GM23338 (cell line): ENCODE data around the gene TASP1. TPM values are rescaled to one million over a fixed set of nuclear protein-coding genes. Genes with fewer than 3 reads are reported as not detected.

ENCODE experiments used
- ATAC-seq: fragments of 200-7000 bp; cut with Tn5 transposase; 3 replicates; pipeline ENCODE4 v1.9.1; 2020
- DNase-seq: peaks from one replicate; pipeline ENCODE4 v3.0.0-alpha.2; 2015; ENCODE audit warnings: low spot score
- H2AFZ ChIP-seq: fragments of 200-600 bp; sonication (generic); 2 replicates; pipeline ENCODE4 v1.8.0; 2016; ENCODE audit warnings: antibody characterized with exemption, mild to moderate bottlenecking, moderate library complexity
- H3F3A ChIP-seq: fragments of 200-600 bp; sonication (generic); replicated peaks from 2 replicates; pipeline ENCODE4 v1.8.0; 2017; ENCODE audit warnings: antibody characterized with exemption, mixed run types, low read depth
- H3K27ac ChIP-seq: fragments of 200-600 bp; sonication (generic); 2 replicates; pipeline ENCODE4 v1.6.1; 2016; ENCODE audit warnings: low read depth
- H3K27me3 ChIP-seq: fragments of 200-600 bp; sonication (generic); 2 replicates; pipeline ENCODE4 v1.8.0; 2016; ENCODE audit warnings: mild to moderate bottlenecking, mixed run types, moderate library complexity; ENCODE audit not compliant: insufficient read depth
- H3K36me3 ChIP-seq: fragments of 200-600 bp; sonication (generic); 2 replicates; pipeline ENCODE4 v1.8.0; 2016; ENCODE audit warnings: mild to moderate bottlenecking; ENCODE audit not compliant: insufficient read depth
- H3K4me1 ChIP-seq: fragments of 200-600 bp; sonication (generic); 2 replicates; pipeline ENCODE4 v1.8.0; 2016; ENCODE audit warnings: mild to moderate bottlenecking, moderate library complexity; ENCODE audit not compliant: insufficient read depth
- H3K4me2 ChIP-seq: fragments of 200-600 bp; sonication (generic); 2 replicates; pipeline ENCODE4 v1.7.1; 2017; ENCODE audit warnings: mixed run types
- H3K4me3 ChIP-seq: fragments of 200-600 bp; sonication (generic); 2 replicates; pipeline ENCODE4 v1.6.1; 2016; ENCODE audit warnings: mixed run types
- H3K79me2 ChIP-seq: fragments of 200-600 bp; sonication (generic); replicated peaks from 2 replicates; pipeline ENCODE4 v1.8.0; 2017; ENCODE audit warnings: mild to moderate bottlenecking; ENCODE audit not compliant: insufficient read depth
- H3K9me2 ChIP-seq: fragments of 200-600 bp; sonication (generic); 2 replicates; pipeline ENCODE4 v1.8.0; 2017; ENCODE audit not compliant: insufficient read depth
- H4K20me1 ChIP-seq: fragments of 200-600 bp; sonication (generic); replicated peaks from 2 replicates; pipeline ENCODE4 v1.8.0; 2017; ENCODE audit warnings: mild to moderate bottlenecking; ENCODE audit not compliant: insufficient read depth
- H3K27ac Mint-ChIP-seq: 2 replicates; pipeline ENCODE4 v1.8.0; 2020; ENCODE audit warnings: inconsistent platforms, mild to moderate bottlenecking, moderate library complexity, mixed read lengths
- H3K27me3 Mint-ChIP-seq: 3 replicates; pipeline ENCODE4 v1.8.0; 2022; ENCODE audit warnings: low read depth, mild to moderate bottlenecking, moderate library complexity, mixed read lengths, inconsistent platforms; ENCODE audit not compliant: insufficient read depth, poor library complexity
- H3K36me3 Mint-ChIP-seq: 3 replicates; pipeline ENCODE4 v1.8.0; 2021; ENCODE audit warnings: low read depth, mild to moderate bottlenecking, inconsistent platforms, moderate library complexity, mixed read lengths
- H3K4me1 Mint-ChIP-seq: 3 replicates; pipeline ENCODE4 v1.8.0; 2020; ENCODE audit warnings: mild to moderate bottlenecking, inconsistent platforms, mixed read lengths
- H3K4me3 Mint-ChIP-seq: 3 replicates; pipeline ENCODE4 v1.8.0; 2021; ENCODE audit warnings: moderate library complexity, mild to moderate bottlenecking, inconsistent platforms, mixed read lengths
- H3K9me3 Mint-ChIP-seq: 3 replicates; pipeline ENCODE4 v1.8.0; 2020; ENCODE audit warnings: moderate library complexity, mild to moderate bottlenecking, inconsistent platforms, mixed read lengths
- CREB1 ChIP-seq: fragments of 250-450 bp; sonication (Bioruptor Pico); IDR thresholded peaks from 2 replicates; pipeline ENCODE4 v1.5.0; 2020; ENCODE audit warnings: low read depth, mild to moderate bottlenecking, moderate library complexity
- EZH2 ChIP-seq: fragments of 200-600 bp; sonication (generic); IDR thresholded peaks from one replicate; pipeline ENCODE4 v1.8.0; 2017; ENCODE audit warnings: antibody characterized with exemption, mild to moderate bottlenecking, low read depth; ENCODE audit not compliant: unreplicated experiment
- EZH2phosphoT487 ChIP-seq: fragments of 200-600 bp; sonication (generic); IDR thresholded peaks from one replicate; pipeline ENCODE4 v1.8.1; 2018; ENCODE audit warnings: antibody characterized with exemption; ENCODE audit not compliant: unreplicated experiment
- JUNB ChIP-seq: IDR thresholded peaks from one replicate; pipeline ENCODE4 v1.6.1; 2016; ENCODE audit warnings: antibody characterized with exemption; ENCODE audit not compliant: unreplicated experiment
- POLR2AphosphoS5 ChIP-seq: IDR thresholded peaks from 2 replicates; pipeline ENCODE4 v1.6.1; 2016; ENCODE audit warnings: antibody characterized with exemption, low read depth
- STAT1 ChIP-seq: IDR thresholded peaks from one replicate; pipeline ENCODE4 v1.6.1; 2016; ENCODE audit warnings: antibody characterized with exemption; ENCODE audit not compliant: unreplicated experiment
- ZNF114 ChIP-seq: fragments of 250-450 bp; sonication (Bioruptor Pico); IDR thresholded peaks from 2 replicates; pipeline ENCODE4 v1.5.0; 2020; ENCODE audit warnings: mild to moderate bottlenecking, moderate library complexity
- ZNF331 ChIP-seq: fragments of 250-450 bp; sonication (Bioruptor Pico); IDR thresholded peaks from 2 replicates; pipeline ENCODE4 v1.5.0; 2020; ENCODE audit warnings: low read depth, mild to moderate bottlenecking, moderate library complexity
- polyA plus RNA-seq: library from polyadenylated mRNA; unstranded; fragments of >200 nt; fragmentation: Nextera tagmentation; extraction: Ambion mirVana; gene quantifications from 2 replicates; pipeline ENCODE4 v1.2.1, GENCODE V29; 2016
- total RNA-seq: library from RNA; depleted of rRNA; stranded (reverse); fragments of >200 nt; shearing (Covaris generic); gene quantifications from 2 replicates; pipeline ENCODE4 v1.2.3, GENCODE V29; 2014
- TF ChIP-seq, protein P1 (sequence below): fragments of 250-450 bp; sonication (Bioruptor Pico); IDR thresholded peaks from 2 replicates; pipeline ENCODE4 v1.5.0; 2020; ENCODE audit warnings: mild to moderate bottlenecking, moderate library complexity
- TF ChIP-seq, protein P2 (sequence below), 2 experiments: fragments of 200-600 bp in 1 of 2; sonication (generic) in 1 of 2; conservative IDR thresholded peaks; 2 replicates each; pipeline versions ENCODE4 v1.5.1 to v1.6.1; 2016 to 2017; ENCODE audit warnings: antibody characterized with exemption in 2 of 2, low read depth in 2 of 2, mild to moderate bottlenecking in 2 of 2, moderate library complexity in 1 of 2
- TF ChIP-seq, protein P3 (sequence below): IDR thresholded peaks from 2 replicates; pipeline ENCODE4 v1.6.1; 2016; ENCODE audit warnings: antibody characterized with exemption

The TASP1 gene
- total and polyA plus RNA-seq, 2 experiments from 2014 or later: 9.7 to 9.8 TPM

DNA sequence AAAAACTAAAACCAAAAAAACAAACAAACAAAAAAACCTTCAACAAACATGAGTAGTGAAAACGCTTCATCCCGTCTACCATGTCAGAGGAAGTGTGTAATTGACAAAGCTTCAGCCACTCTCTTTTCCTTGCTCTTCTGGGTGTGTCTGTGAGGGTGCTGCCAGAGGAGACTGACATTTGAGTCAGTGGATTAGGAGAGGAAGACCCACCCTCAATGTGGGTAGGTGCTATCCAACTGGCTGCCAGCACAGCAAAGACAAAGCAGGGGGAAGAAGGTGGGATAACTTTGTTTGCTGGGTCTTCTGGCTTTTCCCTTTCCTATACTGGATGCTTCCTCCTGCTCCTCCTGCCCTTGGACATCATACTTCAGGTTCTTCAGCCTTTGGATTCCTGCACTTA lies 145.6 kb downstream of the TASP1 start:
- no peak overlapping the region for H2AFZ ChIP-seq
- H3K27me3 ChIP-seq: no peaks in the 10 kb centered on the region
- no peaks in the 10 kb centered on the region for H3K36me3 ChIP-seq
- Mint-ChIP-seq H3K4me1 (peaks cover 27% of the 10 kb centered on the region), H3K4me3 (no peak overlapping the region), H3K27ac (peak overlapping the region; percentile 81; the same call in 1 of the 2 replicates), H3K9me3 (peaks cover 13% of the 10 kb centered on the region; the same call in 2 of the 3 replicates), H3K36me3 (peaks cover 19% of the 10 kb centered on the region), H3K27me3 (no peaks in the 10 kb centered on the region)
- H3K9me2 ChIP-seq: no peaks in the 10 kb centered on the region
- DNase-seq (peak; percentile 50), ATAC-seq (peak; percentile 60)
- no peak for TF ChIP-seq STAT1
- TF ChIP-seq, protein P1, sequence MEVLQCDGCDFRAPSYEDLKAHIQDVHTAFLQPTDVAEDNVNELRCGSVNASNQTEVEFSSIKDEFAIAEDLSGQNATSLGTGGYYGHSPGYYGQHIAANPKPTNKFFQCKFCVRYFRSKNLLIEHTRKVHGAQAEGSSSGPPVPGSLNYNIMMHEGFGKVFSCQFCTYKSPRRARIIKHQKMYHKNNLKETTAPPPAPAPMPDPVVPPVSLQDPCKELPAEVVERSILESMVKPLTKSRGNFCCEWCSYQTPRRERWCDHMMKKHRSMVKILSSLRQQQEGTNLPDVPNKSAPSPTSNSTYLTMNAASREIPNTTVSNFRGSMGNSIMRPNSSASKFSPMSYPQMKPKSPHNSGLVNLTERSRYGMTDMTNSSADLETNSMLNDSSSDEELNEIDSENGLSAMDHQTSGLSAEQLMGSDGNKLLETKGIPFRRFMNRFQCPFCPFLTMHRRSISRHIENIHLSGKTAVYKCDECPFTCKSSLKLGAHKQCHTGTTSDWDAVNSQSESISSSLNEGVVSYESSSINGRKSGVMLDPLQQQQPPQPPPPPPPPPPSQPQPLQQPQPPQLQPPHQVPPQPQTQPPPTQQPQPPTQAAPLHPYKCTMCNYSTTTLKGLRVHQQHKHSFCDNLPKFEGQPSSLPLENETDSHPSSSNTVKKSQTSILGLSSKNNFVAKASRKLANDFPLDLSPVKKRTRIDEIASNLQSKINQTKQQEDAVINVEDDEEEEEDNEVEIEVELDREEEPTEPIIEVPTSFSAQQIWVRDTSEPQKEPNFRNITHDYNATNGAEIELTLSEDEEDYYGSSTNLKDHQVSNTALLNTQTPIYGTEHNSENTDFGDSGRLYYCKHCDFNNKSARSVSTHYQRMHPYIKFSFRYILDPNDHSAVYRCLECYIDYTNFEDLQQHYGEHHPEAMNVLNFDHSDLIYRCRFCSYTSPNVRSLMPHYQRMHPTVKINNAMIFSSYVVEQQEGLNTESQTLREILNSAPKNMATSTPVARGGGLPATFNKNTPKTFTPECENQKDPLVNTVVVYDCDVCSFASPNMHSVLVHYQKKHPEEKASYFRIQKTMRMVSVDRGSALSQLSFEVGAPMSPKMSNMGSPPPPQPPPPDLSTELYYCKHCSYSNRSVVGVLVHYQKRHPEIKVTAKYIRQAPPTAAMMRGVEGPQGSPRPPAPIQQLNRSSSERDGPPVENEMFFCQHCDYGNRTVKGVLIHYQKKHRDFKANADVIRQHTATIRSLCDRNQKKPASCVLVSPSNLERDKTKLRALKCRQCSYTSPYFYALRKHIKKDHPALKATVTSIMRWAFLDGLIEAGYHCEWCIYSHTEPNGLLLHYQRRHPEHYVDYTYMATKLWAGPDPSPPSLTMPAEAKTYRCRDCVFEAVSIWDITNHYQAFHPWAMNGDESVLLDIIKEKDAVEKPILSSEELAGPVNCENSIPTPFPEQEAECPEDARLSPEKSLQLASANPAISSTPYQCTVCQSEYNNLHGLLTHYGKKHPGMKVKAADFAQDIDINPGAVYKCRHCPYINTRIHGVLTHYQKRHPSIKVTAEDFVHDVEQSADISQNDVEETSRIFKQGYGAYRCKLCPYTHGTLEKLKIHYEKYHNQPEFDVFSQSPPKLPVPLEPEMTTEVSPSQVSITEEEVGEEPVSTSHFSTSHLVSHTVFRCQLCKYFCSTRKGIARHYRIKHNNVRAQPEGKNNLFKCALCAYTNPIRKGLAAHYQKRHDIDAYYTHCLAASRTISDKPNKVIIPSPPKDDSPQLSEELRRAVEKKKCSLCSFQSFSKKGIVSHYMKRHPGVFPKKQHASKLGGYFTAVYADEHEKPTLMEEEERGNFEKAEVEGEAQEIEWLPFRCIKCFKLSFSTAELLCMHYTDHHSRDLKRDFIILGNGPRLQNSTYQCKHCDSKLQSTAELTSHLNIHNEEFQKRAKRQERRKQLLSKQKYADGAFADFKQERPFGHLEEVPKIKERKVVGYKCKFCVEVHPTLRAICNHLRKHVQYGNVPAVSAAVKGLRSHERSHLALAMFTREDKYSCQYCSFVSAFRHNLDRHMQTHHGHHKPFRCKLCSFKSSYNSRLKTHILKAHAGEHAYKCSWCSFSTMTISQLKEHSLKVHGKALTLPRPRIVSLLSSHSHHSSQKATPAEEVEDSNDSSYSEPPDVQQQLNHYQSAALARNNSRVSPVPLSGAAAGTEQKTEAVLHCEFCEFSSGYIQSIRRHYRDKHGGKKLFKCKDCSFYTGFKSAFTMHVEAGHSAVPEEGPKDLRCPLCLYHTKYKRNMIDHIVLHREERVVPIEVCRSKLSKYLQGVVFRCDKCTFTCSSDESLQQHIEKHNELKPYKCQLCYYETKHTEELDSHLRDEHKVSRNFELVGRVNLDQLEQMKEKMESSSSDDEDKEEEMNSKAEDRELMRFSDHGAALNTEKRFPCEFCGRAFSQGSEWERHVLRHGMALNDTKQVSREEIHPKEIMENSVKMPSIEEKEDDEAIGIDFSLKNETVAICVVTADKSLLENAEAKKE: no peak
- no peak for TF ChIP-seq POLR2AphosphoS5
- no peak for TF ChIP-seq ZNF331 (CRISPR knock-in tag)
- TF ChIP-seq, protein P2, sequence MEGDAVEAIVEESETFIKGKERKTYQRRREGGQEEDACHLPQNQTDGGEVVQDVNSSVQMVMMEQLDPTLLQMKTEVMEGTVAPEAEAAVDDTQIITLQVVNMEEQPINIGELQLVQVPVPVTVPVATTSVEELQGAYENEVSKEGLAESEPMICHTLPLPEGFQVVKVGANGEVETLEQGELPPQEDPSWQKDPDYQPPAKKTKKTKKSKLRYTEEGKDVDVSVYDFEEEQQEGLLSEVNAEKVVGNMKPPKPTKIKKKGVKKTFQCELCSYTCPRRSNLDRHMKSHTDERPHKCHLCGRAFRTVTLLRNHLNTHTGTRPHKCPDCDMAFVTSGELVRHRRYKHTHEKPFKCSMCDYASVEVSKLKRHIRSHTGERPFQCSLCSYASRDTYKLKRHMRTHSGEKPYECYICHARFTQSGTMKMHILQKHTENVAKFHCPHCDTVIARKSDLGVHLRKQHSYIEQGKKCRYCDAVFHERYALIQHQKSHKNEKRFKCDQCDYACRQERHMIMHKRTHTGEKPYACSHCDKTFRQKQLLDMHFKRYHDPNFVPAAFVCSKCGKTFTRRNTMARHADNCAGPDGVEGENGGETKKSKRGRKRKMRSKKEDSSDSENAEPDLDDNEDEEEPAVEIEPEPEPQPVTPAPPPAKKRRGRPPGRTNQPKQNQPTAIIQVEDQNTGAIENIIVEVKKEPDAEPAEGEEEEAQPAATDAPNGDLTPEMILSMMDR (conservative IDR thresholded peaks at IDR 0.05; ENCODE audit: low read depth in 2 of 2): no peak
- TF ChIP-seq CREB1 (CRISPR knock-in tag): no peak
- no peak for TF ChIP-seq EZH2phosphoT487
- TF ChIP-seq, protein P3, sequence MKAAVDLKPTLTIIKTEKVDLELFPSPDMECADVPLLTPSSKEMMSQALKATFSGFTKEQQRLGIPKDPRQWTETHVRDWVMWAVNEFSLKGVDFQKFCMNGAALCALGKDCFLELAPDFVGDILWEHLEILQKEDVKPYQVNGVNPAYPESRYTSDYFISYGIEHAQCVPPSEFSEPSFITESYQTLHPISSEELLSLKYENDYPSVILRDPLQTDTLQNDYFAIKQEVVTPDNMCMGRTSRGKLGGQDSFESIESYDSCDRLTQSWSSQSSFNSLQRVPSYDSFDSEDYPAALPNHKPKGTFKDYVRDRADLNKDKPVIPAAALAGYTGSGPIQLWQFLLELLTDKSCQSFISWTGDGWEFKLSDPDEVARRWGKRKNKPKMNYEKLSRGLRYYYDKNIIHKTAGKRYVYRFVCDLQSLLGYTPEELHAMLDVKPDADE: no peak
- no peak for TF ChIP-seq EZH2
- TF ChIP-seq ZNF114: no peak
- TF ChIP-seq JUNB: no peak
- H3F3A ChIP-seq: no peaks in the 10 kb centered on the region
- no peaks in the 10 kb centered on the region for H4K20me1 ChIP-seq
- no peak overlapping the region for H3K4me2 ChIP-seq
- H3K79me2 ChIP-seq: no peaks in the 10 kb centered on the region
- no peak overlapping the region for H3K27ac ChIP-seq
- no peak overlapping the region for H3K4me3 ChIP-seq
- peaks cover 22% of the 10 kb centered on the region for H3K4me1 ChIP-seq
